ENCODE data around the gene CEBPZ. TPM values are rescaled to one million over a fixed set of nuclear protein-coding genes. Genes with fewer than 3 reads are reported as not detected.

Gene CEBPZ
- total RNA-seq, 4 donors from 2014 or later: 29.5 to 34.9 (median 32.1) TPM

DNA sequence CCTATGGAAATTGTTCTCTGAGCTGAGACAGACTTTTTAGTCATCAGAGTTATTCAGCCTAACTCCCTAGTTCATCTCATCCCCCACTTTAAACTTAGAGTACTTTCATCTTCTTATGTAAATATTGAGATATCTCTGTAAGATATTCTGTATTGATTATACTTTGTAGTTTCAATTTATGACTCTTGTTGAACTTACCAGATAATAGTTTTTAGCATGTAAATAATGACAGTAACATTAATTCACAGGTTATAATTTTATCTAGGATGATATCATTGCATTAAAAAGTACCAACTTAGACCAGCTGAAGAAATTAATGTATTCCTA, 59.8 kb downstream of the CEBPZ start:
- H3K4me3 ChIP-seq: no peak overlapping the region
- no peaks in the 10 kb centered on the region for H3K27me3 ChIP-seq
- no peak for TF ChIP-seq EP300 (IDR thresholded peaks at IDR 0.05)
- TF ChIP-seq POLR2A (IDR thresholded peaks at IDR 0.05): no peak
- TF ChIP-seq, protein P1, sequence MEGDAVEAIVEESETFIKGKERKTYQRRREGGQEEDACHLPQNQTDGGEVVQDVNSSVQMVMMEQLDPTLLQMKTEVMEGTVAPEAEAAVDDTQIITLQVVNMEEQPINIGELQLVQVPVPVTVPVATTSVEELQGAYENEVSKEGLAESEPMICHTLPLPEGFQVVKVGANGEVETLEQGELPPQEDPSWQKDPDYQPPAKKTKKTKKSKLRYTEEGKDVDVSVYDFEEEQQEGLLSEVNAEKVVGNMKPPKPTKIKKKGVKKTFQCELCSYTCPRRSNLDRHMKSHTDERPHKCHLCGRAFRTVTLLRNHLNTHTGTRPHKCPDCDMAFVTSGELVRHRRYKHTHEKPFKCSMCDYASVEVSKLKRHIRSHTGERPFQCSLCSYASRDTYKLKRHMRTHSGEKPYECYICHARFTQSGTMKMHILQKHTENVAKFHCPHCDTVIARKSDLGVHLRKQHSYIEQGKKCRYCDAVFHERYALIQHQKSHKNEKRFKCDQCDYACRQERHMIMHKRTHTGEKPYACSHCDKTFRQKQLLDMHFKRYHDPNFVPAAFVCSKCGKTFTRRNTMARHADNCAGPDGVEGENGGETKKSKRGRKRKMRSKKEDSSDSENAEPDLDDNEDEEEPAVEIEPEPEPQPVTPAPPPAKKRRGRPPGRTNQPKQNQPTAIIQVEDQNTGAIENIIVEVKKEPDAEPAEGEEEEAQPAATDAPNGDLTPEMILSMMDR (IDR thresholded peaks at IDR 0.05): no peak
- TF ChIP-seq POLR2AphosphoS5 (IDR thresholded peaks at IDR 0.05): no peak
- no peaks in the 10 kb centered on the region for H3K9me3 ChIP-seq
- DNase-seq (ENCODE audit: low spot score in 2 of 2): no peak
- H3K36me3 ChIP-seq: no peaks in the 10 kb centered on the region
- no peaks in the 10 kb centered on the region for H3K4me1 ChIP-seq
- H3K27ac ChIP-seq: no peak overlapping the region

DNA sequence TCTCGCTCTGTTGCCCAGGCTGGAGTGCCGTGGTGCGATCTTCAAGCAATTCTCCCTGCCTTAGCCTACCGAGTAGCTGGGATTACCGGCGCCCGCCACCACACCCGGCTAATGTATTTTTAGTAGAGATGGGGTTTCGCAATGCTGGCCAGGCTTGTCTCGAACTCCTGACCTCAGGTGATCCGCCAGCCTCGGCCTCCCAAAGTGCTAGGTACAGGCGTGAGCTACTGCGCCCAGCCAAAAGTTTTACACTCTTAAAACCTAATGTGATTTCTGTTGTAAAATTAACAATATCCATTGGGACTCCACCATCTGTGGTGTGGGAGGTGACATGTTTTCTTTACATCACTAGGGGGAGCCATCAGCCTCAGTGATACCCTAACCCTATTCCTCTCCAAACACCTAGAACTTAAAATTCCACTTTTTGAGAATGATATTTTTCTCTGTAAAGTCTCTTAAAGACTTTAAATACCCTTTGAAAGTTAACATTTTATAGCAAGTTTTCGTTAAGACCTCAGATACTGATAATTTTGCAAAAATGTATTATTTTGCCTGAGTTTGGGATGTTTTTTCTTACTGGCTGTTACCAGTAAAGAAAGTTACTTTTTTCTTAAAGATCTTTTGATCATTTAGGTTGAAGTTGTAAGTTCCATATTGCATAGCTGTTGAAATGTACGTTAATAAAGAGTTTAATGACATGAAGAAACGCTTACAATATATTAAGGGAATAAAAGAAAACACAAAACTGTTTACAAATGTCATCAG, 63.0 kb downstream of the CEBPZ start:
- H3K36me3 ChIP-seq: no peaks in the 10 kb centered on the region
- DNase-seq (ENCODE audit: low spot score in 2 of 2): no peak
- no peak overlapping the region for H3K4me3 ChIP-seq
- H3K9me3 ChIP-seq: peaks cover 7% of the 10 kb centered on the region
- TF ChIP-seq EP300 (IDR thresholded peaks at IDR 0.05) (no peak), POLR2AphosphoS5 (IDR thresholded peaks at IDR 0.05) (no peak), POLR2A (IDR thresholded peaks at IDR 0.05) (no peak)
- TF ChIP-seq, protein P1 (IDR thresholded peaks at IDR 0.05): peak; percentile 25 to 56
- no peak overlapping the region for H3K27ac ChIP-seq
- H3K27me3 ChIP-seq: no peaks in the 10 kb centered on the region
- 42% methylated on average over 17 of the region's 17 CpGs for WGBS
- no peaks in the 10 kb centered on the region for H3K4me1 ChIP-seq

DNA sequence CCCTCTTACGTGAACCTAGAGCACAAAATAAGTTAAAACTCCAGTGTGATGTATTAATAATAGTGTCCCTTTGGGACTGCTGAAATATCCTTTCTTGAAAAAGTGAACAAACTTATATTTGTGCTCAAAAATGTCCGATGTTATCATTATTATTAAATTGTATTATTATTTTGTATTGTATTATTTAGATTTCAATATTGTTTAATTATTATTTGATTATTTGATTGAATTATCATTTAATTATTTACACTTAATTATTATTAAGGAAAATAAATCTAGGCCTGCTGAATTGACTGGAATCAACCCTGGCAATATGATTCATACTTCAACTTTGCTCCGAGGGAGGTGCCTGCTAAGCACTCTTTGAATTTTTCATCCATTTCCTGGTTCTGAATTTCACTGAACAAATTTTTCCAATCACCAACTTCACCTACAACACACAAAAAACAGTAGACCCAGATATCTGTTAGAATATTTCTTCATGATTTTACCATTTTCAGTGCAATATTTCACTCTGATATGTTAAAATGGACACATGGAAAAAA, 63.7 kb downstream of the CEBPZ start:
- H3K9me3 ChIP-seq: peaks cover 7% of the 10 kb centered on the region
- no peak for DNase-seq (ENCODE audit: low spot score in 2 of 2)
- H3K27ac ChIP-seq: no peak overlapping the region
- no peak for TF ChIP-seq POLR2A (IDR thresholded peaks at IDR 0.05)
- no peak for TF ChIP-seq EP300 (IDR thresholded peaks at IDR 0.05)
- TF ChIP-seq POLR2AphosphoS5 (IDR thresholded peaks at IDR 0.05): no peak
- TF ChIP-seq, protein P1 (IDR thresholded peaks at IDR 0.05): no peak
- no peaks in the 10 kb centered on the region for H3K27me3 ChIP-seq
- WGBS: 80% methylated on average over 3 of the region's 3 CpGs
- H3K36me3 ChIP-seq: no peaks in the 10 kb centered on the region
- H3K4me1 ChIP-seq: no peaks in the 10 kb centered on the region
- H3K4me3 ChIP-seq: no peak overlapping the region

DNA sequence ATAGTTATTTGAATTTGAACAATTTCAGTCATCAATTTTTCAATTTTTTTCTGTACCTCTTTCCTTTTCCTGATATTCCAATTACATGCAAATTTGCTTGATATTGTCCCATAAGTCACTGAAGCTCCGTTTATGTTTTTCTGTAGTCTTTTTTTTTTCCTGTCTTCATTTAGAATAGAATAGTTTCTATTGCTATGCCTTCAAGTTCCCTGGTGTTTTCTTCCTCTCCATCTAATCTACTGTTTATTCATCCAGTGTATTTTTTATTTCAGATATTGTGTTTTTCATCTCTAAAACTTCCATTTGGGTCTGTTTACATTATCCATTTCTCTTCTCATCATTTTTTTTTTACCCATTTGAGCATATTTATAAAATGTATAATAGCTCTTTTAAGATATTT, 66.6 kb downstream of the CEBPZ start:
- Histone ChIP-seq H3K27me3 (no peaks in the 10 kb centered on the region), H3K36me3 (no peaks in the 10 kb centered on the region), H3K27ac (no peak overlapping the region), H3K4me1 (peaks cover 6% of the 10 kb centered on the region), H3K4me3 (no peak overlapping the region), H3K9me3 (peaks cover 7% of the 10 kb centered on the region)
- 97% methylated on average over 1 of the region's 1 CpG for WGBS
- DNase-seq (ENCODE audit: low spot score in 2 of 2): no peak
- TF ChIP-seq EP300 (IDR thresholded peaks at IDR 0.05) (no peak), POLR2A (IDR thresholded peaks at IDR 0.05) (no peak), POLR2AphosphoS5 (IDR thresholded peaks at IDR 0.05) (no peak)
- TF ChIP-seq, protein P1 (IDR thresholded peaks at IDR 0.05): no peak

- Histone ChIP-seq H3K27me3 (no peaks in the 10 kb centered on the region), H3K27ac (peak within 1 kb of the TSS; percentile 86), H3K9me3 (no peaks in the 10 kb centered on the region), H3K4me3 (peak within 1 kb of the TSS; percentile 71), H3K4me1 (peaks cover 48% of the 10 kb centered on the region), H3K36me3 (no peaks in the 10 kb centered on the region)
- 7% methylated on average over 34 of the region's 55 CpGs for WGBS
- DNase-seq (ENCODE audit: low spot score in 2 of 2): peak; percentile 92 to 94
- TF ChIP-seq POLR2AphosphoS5 (IDR thresholded peaks at IDR 0.05) (peak in 1 of 3 donors; percentile 19), POLR2A (IDR thresholded peaks at IDR 0.05) (no peak), EP300 (IDR thresholded peaks at IDR 0.05) (no peak)
- TF ChIP-seq, protein P1 (IDR thresholded peaks at IDR 0.05): no peak
Observed at GRCh38 chr2:37156857-37157714, 74.3 kb downstream of the CEBPZ start, which contains the start of gene EIF2AK2. EIF2AK2 (minus strand) TSS chr2:37156980; CDS start chr2:37147806, 9,174 bp downstream.

All from suprapubic skin (tissue), 4 donors.